PC-3 (cell line): ENCODE results near the gene SCYGR4. TPM values are rescaled to one million over a fixed set of nuclear protein-coding genes. Genes with fewer than 3 reads are reported as not detected.
"Not testable (repeated sequence)": the region's sequence is repeated elsewhere in the genome, so short reads cannot be mapped to it uniquely, and the experiment has no call there.

Experiments
- ATAC-seq: fragments of 200-7000 bp; cut with Tn5 transposase; 2 replicates; pipeline ENCODE4 v1.9.1; 2020; ENCODE audit warnings: mild to moderate bottlenecking, moderate library complexity
- BruUV-seq: library from RNA; stranded (reverse); fragments of 400-500 nt; replicated peaks from 2 replicates; lab custom pipeline; 2021; lab: Mats Ljungman, UMichigan
- CTCF ChIA-PET: fragments of 300-600 bp; sonication (Branson Sonifier 250); formaldehyde crosslinking; loops from one replicate; lab custom pipeline; 2022; ENCODE audit warnings: antibody characterized with exemption; lab: Charles Lee
- POLR2A ChIA-PET: fragments of 300-600 bp; sonication (Branson Sonifier 250); formaldehyde crosslinking; loops from one replicate; lab custom pipeline; 2022; ENCODE audit warnings: antibody characterized with exemption; ENCODE audit not compliant: unreplicated experiment; lab: Charles Lee
- DNase-seq: peaks from one replicate; pipeline ENCODE4 v3.0.0-alpha.2; 2015
- H2AFZ ChIP-seq: fragments of 300-600 bp; sonication (generic); 2 replicates; pipeline ENCODE4 v1.6.0; 2016; ENCODE audit warnings: antibody characterized with exemption, low read length
- H3F3A ChIP-seq: fragments of 300-600 bp; sonication (generic); one replicate; pipeline ENCODE4 v1.6.0; 2017; ENCODE audit warnings: antibody characterized with exemption, low read length, control low read depth, mild to moderate bottlenecking; ENCODE audit not compliant: unreplicated experiment
- H3K27ac ChIP-seq: fragments of 300-600 bp; sonication (generic); 2 replicates; pipeline ENCODE4 v1.5.1; 2016; ENCODE audit warnings: mild to moderate bottlenecking, low read length
- H3K27me3 ChIP-seq: fragments of 300-600 bp; sonication (generic); 2 replicates; pipeline ENCODE4 v1.6.1; 2016; ENCODE audit warnings: low read length, mixed read lengths
- H3K36me3 ChIP-seq: fragments of 300-600 bp; sonication (generic); 2 replicates; pipeline ENCODE4 v1.6.1; 2016; ENCODE audit warnings: low read depth, mixed run types, low read length, mixed read lengths
- H3K4me1 ChIP-seq: fragments of 300-600 bp; sonication (generic); 2 replicates; pipeline ENCODE4 v1.5.1; 2016; ENCODE audit warnings: low read length; ENCODE audit not compliant: insufficient read depth
- H3K4me2 ChIP-seq: fragments of 300-600 bp; sonication (generic); 2 replicates; pipeline ENCODE4 v1.6.0; 2016; ENCODE audit warnings: low read length
- H3K4me3 ChIP-seq: fragments of 300-600 bp; sonication (generic); 2 replicates; pipeline ENCODE4 v1.5.1; 2016; ENCODE audit warnings: mild to moderate bottlenecking, low read length, mixed read lengths
- H3K79me2 ChIP-seq: fragments of 300-600 bp; sonication (generic); 2 replicates; pipeline ENCODE4 v1.6.1; 2017; ENCODE audit warnings: low read length, mixed read lengths
- H3K9ac ChIP-seq: fragments of 300-600 bp; sonication (generic); 2 replicates; pipeline ENCODE4 v1.6.0; 2016; ENCODE audit warnings: mild to moderate bottlenecking, low read length
- H3K9me2 ChIP-seq: fragments of 300-600 bp; sonication (generic); replicated peaks from 2 replicates; pipeline ENCODE4 v1.6.1; 2016; ENCODE audit warnings: mixed run types, low read length, mixed read lengths
- H3K9me3 ChIP-seq: fragments of 300-600 bp; sonication (generic); 2 replicates; pipeline ENCODE4 v1.6.1; 2016; ENCODE audit warnings: low read length, mixed read lengths
- H4K20me1 ChIP-seq: fragments of 300-600 bp; sonication (generic); 2 replicates; pipeline ENCODE4 v1.6.1; 2016; ENCODE audit warnings: low read length, mixed read lengths
- EZH2 ChIP-seq: fragments of 300-600 bp; sonication (generic); IDR thresholded peaks from one replicate; pipeline ENCODE4 v1.6.1; 2017; ENCODE audit warnings: antibody characterized with exemption, mild to moderate bottlenecking, low read length; ENCODE audit not compliant: unreplicated experiment
- EZH2phosphoT487 ChIP-seq: fragments of 300-600 bp; sonication (generic); IDR thresholded peaks from 2 replicates; pipeline ENCODE4 v1.6.1; 2018; ENCODE audit warnings: mild to moderate bottlenecking, antibody characterized with exemption, low read length, borderline replicate concordance
- intact Hi-C: fragments of 100-400 bp; cut with micrococcal nuclease; formaldehyde crosslinking; loops from 2 replicates; pipeline ENCODE4 v1.9.0; 2023
- total RNA-seq: library from RNA; depleted of rRNA; stranded (reverse); fragments of >200 nt; gene quantifications from 2 replicates; pipeline ENCODE4 v1.2.3, GENCODE V29; 2014; rRNA removed
- TF ChIP-seq, protein P1 (sequence below): fragments of 300-600 bp; sonication (generic); conservative IDR thresholded peaks from 2 replicates; pipeline ENCODE4 v1.5.1; 2017; ENCODE audit warnings: antibody characterized with exemption, low read depth, mild to moderate bottlenecking, low read length

SCYGR4 gene
- total RNA-seq, 1 experiment from 2014 or later: not detected

- no peak overlapping the region for H2AFZ ChIP-seq
- H3K36me3 ChIP-seq: no peaks in the 10 kb centered on the region
- TF ChIP-seq EZH2phosphoT487 (no peak), EZH2 (no peak)
- TF ChIP-seq, protein P1, sequence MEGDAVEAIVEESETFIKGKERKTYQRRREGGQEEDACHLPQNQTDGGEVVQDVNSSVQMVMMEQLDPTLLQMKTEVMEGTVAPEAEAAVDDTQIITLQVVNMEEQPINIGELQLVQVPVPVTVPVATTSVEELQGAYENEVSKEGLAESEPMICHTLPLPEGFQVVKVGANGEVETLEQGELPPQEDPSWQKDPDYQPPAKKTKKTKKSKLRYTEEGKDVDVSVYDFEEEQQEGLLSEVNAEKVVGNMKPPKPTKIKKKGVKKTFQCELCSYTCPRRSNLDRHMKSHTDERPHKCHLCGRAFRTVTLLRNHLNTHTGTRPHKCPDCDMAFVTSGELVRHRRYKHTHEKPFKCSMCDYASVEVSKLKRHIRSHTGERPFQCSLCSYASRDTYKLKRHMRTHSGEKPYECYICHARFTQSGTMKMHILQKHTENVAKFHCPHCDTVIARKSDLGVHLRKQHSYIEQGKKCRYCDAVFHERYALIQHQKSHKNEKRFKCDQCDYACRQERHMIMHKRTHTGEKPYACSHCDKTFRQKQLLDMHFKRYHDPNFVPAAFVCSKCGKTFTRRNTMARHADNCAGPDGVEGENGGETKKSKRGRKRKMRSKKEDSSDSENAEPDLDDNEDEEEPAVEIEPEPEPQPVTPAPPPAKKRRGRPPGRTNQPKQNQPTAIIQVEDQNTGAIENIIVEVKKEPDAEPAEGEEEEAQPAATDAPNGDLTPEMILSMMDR: no peak
- ChIA-PET POLR2A (interaction anchor here (0.7 kb wide), 1 partner anchor 926 kb away, joined by 5 read pairs; no protein-coding TSS in a partner anchor), CTCF (no interaction called here)
- no TSS peak for BruUV-seq
- H3K9me2 ChIP-seq: no peaks in the 10 kb centered on the region
- no peaks in the 10 kb centered on the region for H3F3A ChIP-seq
- no peaks in the 10 kb centered on the region for H3K27me3 ChIP-seq
- no peak overlapping the region for H3K4me3 ChIP-seq
- no peak for ATAC-seq
- no peak overlapping the region for H3K9ac ChIP-seq
- no peak overlapping the region for H3K4me2 ChIP-seq
- H3K4me1 ChIP-seq: no peaks in the 10 kb centered on the region
- H3K27ac ChIP-seq: no peak overlapping the region
- no peaks in the 10 kb centered on the region for H4K20me1 ChIP-seq
- intact Hi-C loops: no loop called here
- no peaks in the 10 kb centered on the region for H3K9me3 ChIP-seq
- no peak for DNase-seq
- no peaks in the 10 kb centered on the region for H3K79me2 ChIP-seq
These were observed 48.1 kb downstream of the SCYGR4 start for GRCh38 chr2:227665189-227665940.

DNA sequence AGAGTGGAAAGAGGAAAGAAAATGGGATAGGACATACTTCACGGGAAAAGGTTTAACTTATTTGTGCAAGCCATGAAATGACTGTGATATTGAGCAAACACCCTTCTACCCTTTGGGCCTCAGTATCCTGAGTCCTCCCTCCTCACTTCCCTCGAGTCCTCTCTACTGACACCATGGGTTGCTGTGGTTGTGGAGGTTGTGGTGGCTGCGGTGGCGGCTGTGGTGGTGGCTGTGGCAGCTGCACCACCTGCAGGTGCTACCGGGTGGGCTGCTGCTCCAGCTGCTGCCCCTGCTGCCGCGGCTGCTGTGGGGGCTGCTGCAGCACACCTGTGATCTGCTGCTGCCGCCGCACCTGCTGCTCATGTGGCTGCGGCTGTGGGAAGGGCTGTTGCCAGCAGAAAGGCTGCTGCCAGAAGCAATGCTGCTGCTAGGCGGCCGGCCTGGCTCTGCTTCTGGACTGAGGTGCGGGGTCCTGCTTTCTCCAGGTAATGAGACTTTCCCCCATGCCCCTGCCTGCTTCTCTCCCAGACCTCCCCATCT is 49.4 kb downstream of the SCYGR4 start, which contains the start of gene SCYGR5:
Gene SCYGR5, plus strand, starts transcription at position 174 of the 540 bp plus-strand sequence. Its CDS starts 0 bp downstream, at position 174.
- H3K9me2 ChIP-seq, H3K4me3 ChIP-seq, H3K9me3 ChIP-seq, H3K4me2 ChIP-seq, BruUV-seq, intact Hi-C loops, H3K27me3 ChIP-seq, H3F3A ChIP-seq, H3K9ac ChIP-seq, DNase-seq, POLR2A ChIA-PET, CTCF ChIA-PET, H3K27ac ChIP-seq, ATAC-seq, H3K4me1 ChIP-seq, H3K79me2 ChIP-seq, H3K36me3 ChIP-seq, H2AFZ ChIP-seq, H4K20me1 ChIP-seq: not testable (repeated sequence)

Other genes with a start within 250 kb of the SCYGR4 start
- not detected in 2 replicates for gene TM4SF20, start 238.2 kb upstream of the SCYGR4 start, total RNA-seq
- gene SCYGR1, start 229.5 kb upstream of the SCYGR4 start, total RNA-seq: not detected in 2 replicates
- 44.0 and 56.3 TPM in 2 replicates for gene AGFG1, start 145.3 kb upstream of the SCYGR4 start, total RNA-seq
- not detected in 2 replicates for gene SCYGR2, start 18.6 kb upstream of the SCYGR4 start, total RNA-seq
- not detected in 2 replicates for gene SCYGR3, start 2.7 kb upstream of the SCYGR4 start, total RNA-seq
- gene SCYGR5, start 49.3 kb downstream of the SCYGR4 start, total RNA-seq: not detected in 2 replicates
- gene SLC19A3, start 100.5 kb downstream of the SCYGR4 start, total RNA-seq: 0.26 TPM in 1 of 2 replicates, not detected in the other
- gene SCYGR6, start 107.3 kb downstream of the SCYGR4 start, total RNA-seq: not detected in 2 replicates
- not detected in 2 replicates for gene SCYGR7, start 110.8 kb downstream of the SCYGR4 start, total RNA-seq
- gene SCYGR8, start 128.4 kb downstream of the SCYGR4 start, total RNA-seq: not detected in 2 replicates
- gene CCL20, start 196.3 kb downstream of the SCYGR4 start, total RNA-seq: 1.7 and 1.8 TPM in 2 replicates